Measurements from ENCODE around the gene PTPRQ. TPM values are rescaled to one million over a fixed set of nuclear protein-coding genes. Genes with fewer than 3 reads are reported as not detected.

The PTPRQ gene
- total RNA-seq, 1 donor from 2014 or later = not detected

DNA sequence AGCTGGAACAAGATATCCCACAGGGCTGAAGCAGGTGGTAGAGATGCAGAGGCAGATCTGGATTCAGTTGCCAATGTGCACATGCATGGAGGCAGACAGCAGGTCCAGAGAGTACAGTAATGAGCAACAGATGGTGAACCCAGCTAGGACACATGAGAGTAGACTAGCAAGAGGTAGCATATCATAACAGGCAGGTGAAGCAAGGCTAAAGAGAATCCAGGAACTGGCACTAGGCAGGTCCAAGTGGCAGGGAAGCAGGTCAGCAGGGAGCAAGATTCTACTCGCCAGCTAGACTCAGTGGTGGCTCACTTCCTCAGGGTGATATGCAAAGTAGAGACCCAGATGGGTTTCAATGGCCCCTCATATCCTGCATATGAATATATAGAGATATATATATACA, 248.1 kb downstream of the PTPRQ start:
- Mint-ChIP-seq H3K4me1 (no peaks in the 10 kb centered on the region), H3K27ac (no peak overlapping the region)

DNA sequence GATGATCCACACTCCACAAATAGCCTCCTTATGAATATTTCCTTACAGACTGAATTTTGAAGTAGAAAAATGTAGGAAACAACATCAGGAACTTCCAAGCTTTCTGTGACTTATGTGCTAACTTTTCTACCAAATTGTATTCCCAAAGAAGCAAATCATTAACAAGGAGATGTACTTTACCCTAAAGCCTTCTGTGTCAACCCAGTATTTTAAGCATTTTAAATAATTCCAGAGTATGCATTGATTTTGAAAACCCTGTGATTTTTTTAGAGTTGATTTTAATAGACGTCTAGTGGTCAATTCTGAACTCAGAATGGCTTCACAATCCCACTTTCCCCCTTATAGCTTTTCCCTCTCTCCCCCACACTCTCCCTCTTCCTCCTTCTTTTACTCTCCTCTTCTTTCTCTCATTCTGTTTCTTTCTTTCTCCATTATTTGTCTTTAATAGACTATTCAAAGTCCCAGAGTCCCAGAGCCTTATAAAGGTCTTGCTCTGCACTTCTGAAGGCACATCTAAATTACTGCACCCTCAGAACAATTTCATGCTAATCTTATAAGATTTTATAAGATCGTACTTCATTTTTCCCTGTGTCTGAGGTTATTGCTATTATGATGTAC, 253.3 kb downstream of the PTPRQ start:
- TF ChIP-seq, protein P1, sequence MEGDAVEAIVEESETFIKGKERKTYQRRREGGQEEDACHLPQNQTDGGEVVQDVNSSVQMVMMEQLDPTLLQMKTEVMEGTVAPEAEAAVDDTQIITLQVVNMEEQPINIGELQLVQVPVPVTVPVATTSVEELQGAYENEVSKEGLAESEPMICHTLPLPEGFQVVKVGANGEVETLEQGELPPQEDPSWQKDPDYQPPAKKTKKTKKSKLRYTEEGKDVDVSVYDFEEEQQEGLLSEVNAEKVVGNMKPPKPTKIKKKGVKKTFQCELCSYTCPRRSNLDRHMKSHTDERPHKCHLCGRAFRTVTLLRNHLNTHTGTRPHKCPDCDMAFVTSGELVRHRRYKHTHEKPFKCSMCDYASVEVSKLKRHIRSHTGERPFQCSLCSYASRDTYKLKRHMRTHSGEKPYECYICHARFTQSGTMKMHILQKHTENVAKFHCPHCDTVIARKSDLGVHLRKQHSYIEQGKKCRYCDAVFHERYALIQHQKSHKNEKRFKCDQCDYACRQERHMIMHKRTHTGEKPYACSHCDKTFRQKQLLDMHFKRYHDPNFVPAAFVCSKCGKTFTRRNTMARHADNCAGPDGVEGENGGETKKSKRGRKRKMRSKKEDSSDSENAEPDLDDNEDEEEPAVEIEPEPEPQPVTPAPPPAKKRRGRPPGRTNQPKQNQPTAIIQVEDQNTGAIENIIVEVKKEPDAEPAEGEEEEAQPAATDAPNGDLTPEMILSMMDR (IDR thresholded peaks at IDR 0.05) = no peak
- H3K27ac Mint-ChIP-seq = no peak overlapping the region
- H3K27me3 Mint-ChIP-seq = no peaks in the 10 kb centered on the region
- CTCF ChIA-PET = no interaction called here
- POLR2A ChIA-PET = no interaction called here
- intact Hi-C loops (cut with micrococcal nuclease) = no loop called here
- H3K4me3 Mint-ChIP-seq = no peak overlapping the region
- no peaks in the 10 kb centered on the region for H3K36me3 Mint-ChIP-seq (ENCODE audit: low read depth)
- no peak for ATAC-seq (ENCODE audit: low read depth)
- H3K4me1 Mint-ChIP-seq = no peaks in the 10 kb centered on the region
- no peak for DNase-seq
- peaks cover 2% of the 10 kb centered on the region for H3K9me3 Mint-ChIP-seq

More for the DNA sequence above, 248.1 kb downstream of the PTPRQ start:
- DNase-seq (no peak), ATAC-seq (ENCODE audit: low read depth) (no peak)
- Mint-ChIP-seq H3K4me3 (no peak overlapping the region), H3K36me3 (ENCODE audit: low read depth) (no peaks in the 10 kb centered on the region), H3K27me3 (no peaks in the 10 kb centered on the region), H3K9me3 (no peaks in the 10 kb centered on the region)
- intact Hi-C loops (cut with micrococcal nuclease) = no loop called here
- ChIA-PET POLR2A (no interaction called here), CTCF (no interaction called here)
- TF ChIP-seq, protein P1 (IDR thresholded peaks at IDR 0.05) = no peak

DNA sequence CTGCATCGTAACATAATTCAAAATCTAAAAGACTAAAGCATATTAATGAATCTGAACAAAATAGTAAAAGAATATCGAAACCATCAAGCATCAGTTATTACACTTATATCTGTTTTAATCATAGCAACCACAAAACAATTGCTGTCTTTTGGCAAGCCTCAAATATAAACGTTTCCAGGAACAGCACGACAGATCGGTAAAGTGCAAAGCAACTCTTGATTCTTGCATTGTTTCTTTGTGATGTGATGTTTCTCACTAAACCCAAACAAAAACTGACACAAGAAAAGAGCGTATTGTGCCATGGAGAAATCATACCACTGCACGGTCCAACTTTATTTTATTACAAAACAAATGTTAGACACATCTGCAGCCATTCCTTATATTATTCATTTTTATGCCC, 254.2 kb downstream of the PTPRQ start:
- Mint-ChIP-seq H3K9me3 (peaks cover 2% of the 10 kb centered on the region), H3K27ac (no peak overlapping the region), H3K4me3 (no peak overlapping the region), H3K27me3 (no peaks in the 10 kb centered on the region), H3K4me1 (no peaks in the 10 kb centered on the region), H3K36me3 (ENCODE audit: low read depth) (no peaks in the 10 kb centered on the region)
- intact Hi-C loops (cut with micrococcal nuclease) = no loop called here
- TF ChIP-seq, protein P1 (IDR thresholded peaks at IDR 0.05) = no peak
- CTCF ChIA-PET = no interaction called here
- POLR2A ChIA-PET = no interaction called here
- ATAC-seq (ENCODE audit: low read depth) (no peak), DNase-seq (no peak)

DNA sequence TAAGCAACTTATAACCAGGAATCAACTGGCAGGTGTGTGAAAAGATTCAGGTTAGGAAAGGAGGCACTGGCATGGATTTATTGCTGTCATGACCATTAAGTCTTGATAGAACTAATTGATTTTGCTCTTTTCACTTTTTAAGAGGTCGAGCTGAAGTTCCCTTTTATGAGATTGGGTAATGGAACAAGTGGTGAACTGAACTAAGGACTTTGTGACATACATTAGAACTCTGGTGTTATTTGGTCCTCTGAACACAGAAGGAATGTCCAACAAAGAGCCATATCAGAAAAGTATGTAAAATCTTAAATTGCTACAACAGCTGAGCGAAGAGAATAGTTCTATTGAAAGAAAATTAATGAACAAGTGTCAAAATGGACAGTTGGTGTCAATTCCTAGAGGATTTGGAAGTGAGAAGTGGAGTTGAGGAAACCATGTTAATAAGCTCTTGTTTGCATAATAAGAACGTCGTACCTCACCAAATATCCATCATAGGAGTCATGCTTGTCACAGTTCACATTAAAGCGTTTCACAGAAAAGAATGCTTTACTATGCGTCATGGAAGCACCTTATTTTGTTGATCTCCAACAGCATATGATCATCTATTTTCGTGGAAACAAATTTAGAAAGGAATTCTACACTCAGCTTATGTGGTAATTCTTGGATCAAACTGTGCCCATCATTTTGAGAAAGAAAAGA, 255.0 kb downstream of the PTPRQ start:
- ATAC-seq (ENCODE audit: low read depth) (no peak), DNase-seq (no peak)
- Mint-ChIP-seq H3K4me3 (no peak overlapping the region), H3K4me1 (no peaks in the 10 kb centered on the region), H3K9me3 (peaks cover 2% of the 10 kb centered on the region), H3K36me3 (ENCODE audit: low read depth) (no peaks in the 10 kb centered on the region), H3K27ac (no peak overlapping the region), H3K27me3 (no peaks in the 10 kb centered on the region)
- TF ChIP-seq, protein P1 (IDR thresholded peaks at IDR 0.05) = no peak
- CTCF ChIA-PET = no interaction called here
- POLR2A ChIA-PET = no interaction called here
- intact Hi-C loops (cut with micrococcal nuclease) = no loop called here

DNA sequence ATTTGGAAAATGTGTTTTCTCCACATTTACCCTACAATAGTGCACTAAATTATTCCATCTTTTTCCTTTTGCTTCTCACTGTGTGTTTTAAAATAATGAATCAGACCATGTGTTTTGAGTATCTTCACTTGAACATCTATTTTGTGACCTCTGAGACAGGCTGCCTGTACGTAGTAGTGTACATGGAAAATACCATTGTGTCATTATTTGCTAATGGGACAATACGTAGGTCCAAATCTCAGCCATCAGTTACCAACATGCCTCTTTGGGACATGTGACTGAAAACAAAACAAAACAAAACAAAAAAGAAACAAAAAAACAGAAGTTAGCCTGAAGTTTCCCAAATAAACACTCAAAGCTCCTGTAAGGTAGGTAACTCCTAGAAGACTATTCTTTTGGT, 256.3 kb downstream of the PTPRQ start:
- intact Hi-C loops (cut with micrococcal nuclease) = no loop called here
- Mint-ChIP-seq H3K36me3 (ENCODE audit: low read depth) (no peaks in the 10 kb centered on the region), H3K27ac (no peak overlapping the region), H3K9me3 (peaks cover 2% of the 10 kb centered on the region), H3K4me1 (no peaks in the 10 kb centered on the region), H3K4me3 (no peak overlapping the region), H3K27me3 (no peaks in the 10 kb centered on the region)
- CTCF ChIA-PET = no interaction called here
- POLR2A ChIA-PET = no interaction called here
- ATAC-seq (ENCODE audit: low read depth) (no peak), DNase-seq (no peak)
- TF ChIP-seq, protein P1 (IDR thresholded peaks at IDR 0.05) = no peak

Measured in activated B cell treated with CpG ODN at 0.5 μM for 24 hours (primary cell).